Measurements from ENCODE around the gene EVPLL. TPM values are rescaled to one million over a fixed set of nuclear protein-coding genes. Genes with fewer than 3 reads are reported as not detected.

Gene EVPLL
- total and polyA plus RNA-seq, 2 of the 4 experiments (the other 2 are of a cell fraction) = not detected

DNA sequence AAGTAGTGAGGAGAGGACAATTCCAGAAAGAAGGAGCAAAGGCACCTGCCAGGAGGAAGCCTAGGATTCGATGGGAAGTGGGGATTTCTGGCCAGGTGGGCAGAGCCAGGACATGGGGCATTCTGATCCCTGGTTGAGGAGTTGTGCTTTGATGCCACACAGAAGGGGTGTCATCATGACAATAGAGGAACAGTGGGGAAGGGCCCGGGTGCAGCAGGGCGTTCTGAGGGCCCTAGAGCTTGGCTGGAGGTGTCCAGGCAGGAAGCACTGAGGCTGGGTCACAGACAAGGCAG is 4.3 kb downstream of the EVPLL start:
- ChIA-PET CTCF (no interaction called here), POLR2A (ENCODE audit: unreplicated experiment) (no interaction called here)
- WGBS, 2 experiments (ENCODE audit: extremely low coverage in 2 of 2, insufficient read length in 1 of 2) = 80% methylated on average over 1 of the region's 3 CpGs; no CpG with 5 or more reads in 1 of the 2 experiments
- no peak overlapping the region for H3K4me2 ChIP-seq (ENCODE audit: low read depth, low read length)
- H2BK15ac ChIP-seq (ENCODE audit: low read depth, low read length) = no peak overlapping the region
- no peaks in the 10 kb centered on the region for H3K4me1 ChIP-seq (ENCODE audit: control insufficient read depth, insufficient read depth, low read length)
- H3K14ac ChIP-seq (replicated peaks; ENCODE audit: low read depth, low read length) = no peak overlapping the region
- no peak overlapping the region for H4K5ac ChIP-seq (ENCODE audit: low read depth, low read length)
- no peak overlapping the region for H3K23ac ChIP-seq (ENCODE audit: low read depth, low read length)
- no TSS peak for BruUV-seq (replicated peaks)
- no peaks in the 10 kb centered on the region for H3K9me3 ChIP-seq (ENCODE audit: control insufficient read depth, insufficient read depth, low read length)
- dilution Hi-C loops (cut with HindIII; ENCODE audit: low sequenced_read_pairs, unreplicated experiment) (no loop called here), in situ Hi-C loops (cut with MboI; ENCODE audit: low sequenced_read_pairs) (no loop called here), intact Hi-C loops (cut with micrococcal nuclease) (no loop called here)
- no peak overlapping the region for H3K56ac ChIP-seq (ENCODE audit: extremely low read depth, insufficient read depth, low read length)
- no peak overlapping the region for H3K4ac ChIP-seq (ENCODE audit: low read depth, low read length)
- no peak for TF ChIP-seq SMC3 (IDR thresholded peaks at IDR 0.05; ENCODE audit: low read depth, low read length)
- no peak for TF ChIP-seq RCOR1 (IDR thresholded peaks at IDR 0.05; ENCODE audit: insufficient replicate concordance, low read length)
- TF ChIP-seq, protein P1, sequence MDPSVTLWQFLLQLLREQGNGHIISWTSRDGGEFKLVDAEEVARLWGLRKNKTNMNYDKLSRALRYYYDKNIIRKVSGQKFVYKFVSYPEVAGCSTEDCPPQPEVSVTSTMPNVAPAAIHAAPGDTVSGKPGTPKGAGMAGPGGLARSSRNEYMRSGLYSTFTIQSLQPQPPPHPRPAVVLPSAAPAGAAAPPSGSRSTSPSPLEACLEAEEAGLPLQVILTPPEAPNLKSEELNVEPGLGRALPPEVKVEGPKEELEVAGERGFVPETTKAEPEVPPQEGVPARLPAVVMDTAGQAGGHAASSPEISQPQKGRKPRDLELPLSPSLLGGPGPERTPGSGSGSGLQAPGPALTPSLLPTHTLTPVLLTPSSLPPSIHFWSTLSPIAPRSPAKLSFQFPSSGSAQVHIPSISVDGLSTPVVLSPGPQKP (IDR thresholded peaks at IDR 0.05; ENCODE audit: borderline replicate concordance, low read depth, low read length) = no peak
- no peak for TF ChIP-seq BHLHE40 (IDR thresholded peaks at IDR 0.05; ENCODE audit: low read depth, low read length)
- no peak for TF ChIP-seq MXI1 (IDR thresholded peaks at IDR 0.05; ENCODE audit: borderline replicate concordance, low read depth, low read length)
- TF ChIP-seq CHD1 (IDR thresholded peaks at IDR 0.05; ENCODE audit: low read depth, low read length) = no peak
- TF ChIP-seq, protein P2, sequence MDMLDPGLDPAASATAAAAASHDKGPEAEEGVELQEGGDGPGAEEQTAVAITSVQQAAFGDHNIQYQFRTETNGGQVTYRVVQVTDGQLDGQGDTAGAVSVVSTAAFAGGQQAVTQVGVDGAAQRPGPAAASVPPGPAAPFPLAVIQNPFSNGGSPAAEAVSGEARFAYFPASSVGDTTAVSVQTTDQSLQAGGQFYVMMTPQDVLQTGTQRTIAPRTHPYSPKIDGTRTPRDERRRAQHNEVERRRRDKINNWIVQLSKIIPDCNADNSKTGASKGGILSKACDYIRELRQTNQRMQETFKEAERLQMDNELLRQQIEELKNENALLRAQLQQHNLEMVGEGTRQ (IDR thresholded peaks at IDR 0.05; ENCODE audit: low read depth, low read length) = no peak
- TF ChIP-seq CEBPB (IDR thresholded peaks at IDR 0.05; ENCODE audit: low read depth, low read length) = no peak
- no peak for TF ChIP-seq POLR2A (IDR thresholded peaks at IDR 0.05; ENCODE audit: low read depth, low read length)
- TF ChIP-seq, protein P3, sequence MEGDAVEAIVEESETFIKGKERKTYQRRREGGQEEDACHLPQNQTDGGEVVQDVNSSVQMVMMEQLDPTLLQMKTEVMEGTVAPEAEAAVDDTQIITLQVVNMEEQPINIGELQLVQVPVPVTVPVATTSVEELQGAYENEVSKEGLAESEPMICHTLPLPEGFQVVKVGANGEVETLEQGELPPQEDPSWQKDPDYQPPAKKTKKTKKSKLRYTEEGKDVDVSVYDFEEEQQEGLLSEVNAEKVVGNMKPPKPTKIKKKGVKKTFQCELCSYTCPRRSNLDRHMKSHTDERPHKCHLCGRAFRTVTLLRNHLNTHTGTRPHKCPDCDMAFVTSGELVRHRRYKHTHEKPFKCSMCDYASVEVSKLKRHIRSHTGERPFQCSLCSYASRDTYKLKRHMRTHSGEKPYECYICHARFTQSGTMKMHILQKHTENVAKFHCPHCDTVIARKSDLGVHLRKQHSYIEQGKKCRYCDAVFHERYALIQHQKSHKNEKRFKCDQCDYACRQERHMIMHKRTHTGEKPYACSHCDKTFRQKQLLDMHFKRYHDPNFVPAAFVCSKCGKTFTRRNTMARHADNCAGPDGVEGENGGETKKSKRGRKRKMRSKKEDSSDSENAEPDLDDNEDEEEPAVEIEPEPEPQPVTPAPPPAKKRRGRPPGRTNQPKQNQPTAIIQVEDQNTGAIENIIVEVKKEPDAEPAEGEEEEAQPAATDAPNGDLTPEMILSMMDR (conservative IDR thresholded peaks at IDR 0.05; ENCODE audit: low read depth, low read length) = no peak
- no peak for TF ChIP-seq NFE2L2 (IDR thresholded peaks at IDR 0.05; ENCODE audit: low read depth, low read length)
- TF ChIP-seq RFX5 (IDR thresholded peaks at IDR 0.05; ENCODE audit: low read depth, low read length) = no peak
- no peak for TF ChIP-seq FOS (IDR thresholded peaks at IDR 0.05; ENCODE audit: low read depth, low read length)
- TF ChIP-seq MAZ (IDR thresholded peaks at IDR 0.05; ENCODE audit: borderline replicate concordance, low read depth, low read length) = no peak
- TF ChIP-seq RAD21 (IDR thresholded peaks at IDR 0.05; ENCODE audit: low read length) = no peak
- TF ChIP-seq MAFK (IDR thresholded peaks at IDR 0.05; ENCODE audit: low read depth, low read length) = no peak
- no peak overlapping the region for H3K27ac ChIP-seq (ENCODE audit: insufficient read depth, low read length)
- H2AK5ac ChIP-seq (ENCODE audit: low read depth, low read length) = no peak overlapping the region
- H3K79me1 ChIP-seq (ENCODE audit: low read depth in 1 of 2, low read length in 2 of 2) = no peaks in the 10 kb centered on the region
- no peaks in the 10 kb centered on the region for H4K20me1 ChIP-seq (ENCODE audit: insufficient read depth, low read length)
- H2AFZ ChIP-seq (replicated peaks; ENCODE audit: low read length, poor library complexity) = no peak overlapping the region
- ATAC-seq (ENCODE audit: low read depth) (no peak), DNase-seq (no peak)
- H3K4me3 ChIP-seq (ENCODE audit: insufficient read depth, low read depth, low read length) = no peak overlapping the region
- H2BK5ac ChIP-seq (ENCODE audit: low read depth, low read length, poor library complexity, severe bottlenecking) = no peak overlapping the region
- H3K27me3 ChIP-seq (ENCODE audit: control insufficient read depth, insufficient read depth, low read length) = peaks cover 28% of the 10 kb centered on the region
- H3K36me3 ChIP-seq (ENCODE audit: control insufficient read depth, insufficient read depth, low read length) = no peaks in the 10 kb centered on the region
- H3K9ac ChIP-seq (ENCODE audit: low read depth, low read length) = no peak overlapping the region
- no peaks in the 10 kb centered on the region for H3K9me1 ChIP-seq (ENCODE audit: insufficient read depth, low read length)
- H2BK20ac ChIP-seq (ENCODE audit: low read depth, low read length) = no peak overlapping the region
- H4K91ac ChIP-seq (ENCODE audit: insufficient read depth, low read depth, low read length) = no peak overlapping the region
- H3K18ac ChIP-seq (ENCODE audit: low read depth, low read length) = no peak overlapping the region
- no peak overlapping the region for H2BK120ac ChIP-seq (ENCODE audit: low read depth, low read length)
- H4K8ac ChIP-seq (ENCODE audit: low read depth in 2 of 2, low read length in 2 of 2) = no peak overlapping the region
- no peak overlapping the region for H2AK9ac ChIP-seq (replicated peaks; ENCODE audit: low read depth, low read length, poor library complexity)
